HG02623 (cell line): ENCODE data around the gene OSBP2.
"Not testable (repeated sequence)": the region's sequence is repeated elsewhere in the genome, so short reads cannot be mapped to it uniquely, and the experiment has no call there.

Source experiments
- ATAC-seq: cut with Tn5 transposase; IDR thresholded peaks from one replicate; pipeline ENCODE4 v1.9.1; 2021; ENCODE audit warnings: moderate library complexity; ENCODE audit not compliant: unreplicated experiment

OSBP2 gene

DNA sequence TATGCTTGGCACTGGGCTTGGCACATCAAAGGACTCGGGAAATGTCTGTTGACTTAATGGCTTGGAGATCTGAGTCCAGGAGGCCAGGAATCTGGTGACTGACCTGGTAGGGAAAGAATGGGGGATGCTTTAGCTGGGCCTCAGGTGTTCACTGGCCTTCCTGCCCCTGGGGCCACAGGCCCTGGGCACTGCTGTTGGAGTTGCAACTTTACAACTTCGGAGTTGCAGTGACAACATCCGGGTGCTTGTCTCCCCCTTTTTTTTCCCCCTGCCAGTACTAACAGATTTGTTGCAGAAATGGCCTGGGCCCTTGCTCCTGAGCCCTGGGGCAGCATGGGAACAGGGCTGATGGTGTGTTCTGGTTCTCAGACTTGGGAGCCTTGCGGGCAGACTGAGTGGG lies 23.8 kb downstream of the OSBP2 start:
- ATAC-seq, result no peak

DNA sequence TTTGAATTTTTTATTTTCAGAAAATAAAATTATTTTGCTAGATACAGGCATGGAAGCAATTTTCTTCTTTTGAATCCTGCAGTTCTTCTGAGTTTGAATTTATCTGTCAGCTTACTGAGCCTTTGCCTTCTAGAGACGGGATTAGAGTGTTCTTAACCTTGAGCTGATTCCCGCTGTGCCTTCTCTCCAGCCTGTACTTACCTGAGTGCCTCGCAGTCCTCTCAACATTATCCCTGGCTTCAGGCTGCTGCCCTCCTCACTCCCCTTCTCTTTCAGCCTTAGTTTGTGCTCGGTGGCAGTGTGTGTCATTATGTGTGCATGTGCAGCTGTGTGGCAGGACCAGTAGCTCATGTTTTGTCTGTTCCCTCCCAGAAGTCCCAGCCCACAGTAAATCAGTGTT lies 24.3 kb downstream of the OSBP2 start:
- no peak for ATAC-seq

DNA sequence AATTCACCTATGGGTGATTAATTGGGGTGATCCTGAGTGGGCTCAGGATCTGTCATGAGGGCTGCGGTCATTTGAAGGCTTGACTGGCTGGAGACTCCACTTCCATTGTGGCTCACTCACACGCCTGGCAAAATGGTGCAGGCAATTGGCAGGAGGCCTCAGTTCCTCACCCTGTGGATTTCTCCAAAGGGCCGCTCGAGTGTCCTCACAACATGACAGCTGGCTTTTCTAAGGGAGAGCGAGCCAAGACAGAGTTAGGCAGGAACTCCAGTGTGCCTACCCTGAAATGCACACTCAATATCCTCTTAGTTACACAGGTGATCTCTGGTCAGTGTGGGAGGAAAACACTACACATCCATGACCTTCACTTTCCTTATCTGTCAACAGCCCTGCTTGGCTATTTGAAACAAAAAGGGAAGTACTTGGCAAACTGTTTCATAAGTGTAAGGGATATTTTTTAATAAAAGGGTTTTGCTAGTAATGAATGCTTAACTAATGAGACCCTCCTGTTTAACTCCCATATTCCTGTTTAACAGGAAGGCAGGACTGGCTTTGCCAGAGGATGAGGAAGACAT lies 25.7 kb downstream of the OSBP2 start:
- ATAC-seq, result no peak

DNA sequence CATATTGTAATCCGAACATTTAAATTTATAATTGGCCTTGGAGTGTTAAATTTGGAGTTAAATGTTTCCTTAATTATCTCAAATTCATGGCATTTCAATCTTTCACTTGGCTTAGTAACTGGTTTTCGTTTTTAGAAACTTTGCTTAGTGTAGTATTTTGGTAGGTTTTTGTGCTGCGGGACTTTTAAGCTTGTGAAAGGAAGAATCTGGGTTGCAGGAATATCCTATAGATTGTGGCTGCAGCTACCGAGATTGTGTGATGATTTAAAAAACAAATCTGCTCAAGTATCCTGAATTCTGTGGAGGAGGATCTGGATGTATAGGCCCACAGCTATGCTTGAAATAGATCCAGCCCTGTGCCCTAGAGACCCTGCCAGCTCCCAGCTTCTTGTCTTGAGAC lies 27.1 kb downstream of the OSBP2 start:
- ATAC-seq, result no peak

DNA sequence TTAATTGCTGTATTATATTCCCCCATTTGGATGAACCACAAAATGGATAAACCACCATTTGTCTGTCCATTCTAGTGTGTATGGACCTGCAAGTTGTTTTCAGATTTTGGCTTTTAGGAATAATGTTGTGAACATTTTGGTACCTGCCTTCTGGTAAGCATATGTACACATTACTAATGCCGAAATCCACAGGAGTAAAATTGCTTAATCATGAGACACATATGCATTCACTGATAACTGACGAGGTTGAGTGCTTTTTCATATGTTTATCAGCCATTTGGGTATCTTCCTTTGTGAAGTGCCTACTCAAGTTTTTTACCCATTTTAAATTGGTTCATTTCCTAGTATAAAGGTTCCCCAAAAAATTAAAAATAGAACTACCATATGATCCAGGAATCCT lies 34.2 kb downstream of the OSBP2 start:
- no peak for ATAC-seq

DNA sequence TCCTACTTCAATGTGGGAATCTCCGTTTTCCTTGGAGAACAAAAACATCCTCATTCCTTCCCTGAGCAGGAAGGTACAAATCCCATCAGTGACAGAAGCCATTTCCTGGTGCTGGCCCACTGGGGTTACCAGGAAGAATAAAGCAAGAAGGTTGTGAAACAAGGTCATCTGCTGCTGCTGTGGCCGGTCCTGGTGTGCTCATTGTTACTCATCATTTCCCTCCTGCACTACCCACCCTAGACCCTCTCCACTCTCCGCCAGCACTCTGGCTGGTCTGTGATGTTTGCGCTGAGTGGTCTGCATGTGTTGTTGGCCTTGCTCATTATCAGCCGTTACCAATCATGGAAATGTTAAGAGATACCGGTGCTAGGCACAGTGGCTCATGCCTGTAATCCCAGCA lies 37.0 kb downstream of the OSBP2 start:
- no peak for ATAC-seq

DNA sequence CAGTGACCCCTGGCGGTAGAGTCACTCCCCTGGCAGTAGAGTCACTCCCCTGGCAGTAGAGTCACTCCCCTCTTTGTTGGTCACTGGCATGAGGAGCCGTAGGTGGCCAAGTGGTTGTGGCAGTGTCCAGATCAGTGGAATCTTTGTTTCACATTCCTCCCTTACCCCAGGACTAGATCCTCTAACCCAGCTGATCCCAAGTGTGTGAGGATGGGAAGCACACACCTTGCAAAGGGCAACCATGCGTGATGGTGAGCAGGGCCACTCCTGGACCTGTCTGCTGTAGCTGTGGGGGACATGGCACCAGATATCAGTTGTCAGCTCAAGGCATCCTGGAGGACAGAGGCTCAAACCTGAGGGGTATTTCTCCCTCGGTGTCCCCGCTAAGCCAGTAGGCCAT lies 37.8 kb downstream of the OSBP2 start:
- ATAC-seq, result no peak

DNA sequence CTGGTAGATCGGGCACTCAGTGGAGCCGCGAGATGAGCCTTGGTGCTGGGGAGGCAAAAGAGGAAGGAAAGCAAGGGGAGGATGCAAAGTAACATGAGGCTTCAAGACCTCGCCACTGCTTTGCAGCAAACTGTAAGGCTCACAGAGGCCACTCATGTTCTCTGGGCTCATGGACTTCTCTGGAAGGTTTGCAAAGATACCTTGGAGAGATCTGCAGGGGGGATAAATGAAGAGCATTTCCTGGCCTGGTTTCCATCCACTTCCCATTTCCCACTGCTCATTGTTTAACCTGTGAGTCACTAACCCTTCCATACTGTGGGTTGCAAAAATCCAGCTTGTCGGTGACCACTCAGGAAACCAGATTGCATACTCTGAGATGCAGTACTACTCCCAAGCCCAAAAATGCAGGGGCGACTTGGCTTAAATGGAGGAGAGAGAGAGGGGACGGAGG lies 38.5 kb downstream of the OSBP2 start:
- no peak for ATAC-seq

DNA sequence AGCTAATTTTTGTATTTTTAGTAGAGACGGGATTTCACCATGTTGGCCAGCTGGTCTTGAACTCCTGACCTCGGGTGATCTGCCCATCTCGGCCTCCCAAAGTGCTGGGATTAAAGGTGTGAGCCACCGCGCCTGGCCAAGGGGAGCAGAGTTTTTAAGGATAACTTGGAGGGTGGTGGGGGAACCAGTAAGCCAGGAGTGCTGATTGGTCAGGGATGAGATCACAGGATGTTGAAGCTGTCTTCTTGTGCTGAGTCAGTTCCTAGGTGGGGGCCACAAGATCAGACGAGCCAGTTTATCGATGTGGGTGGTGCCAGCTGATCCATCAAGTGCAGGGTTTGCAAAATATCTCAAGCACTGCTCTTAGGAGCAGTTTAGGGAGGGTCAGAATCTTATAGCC lies 45.3 kb downstream of the OSBP2 start:
- ATAC-seq, result not testable (repeated sequence)

DNA sequence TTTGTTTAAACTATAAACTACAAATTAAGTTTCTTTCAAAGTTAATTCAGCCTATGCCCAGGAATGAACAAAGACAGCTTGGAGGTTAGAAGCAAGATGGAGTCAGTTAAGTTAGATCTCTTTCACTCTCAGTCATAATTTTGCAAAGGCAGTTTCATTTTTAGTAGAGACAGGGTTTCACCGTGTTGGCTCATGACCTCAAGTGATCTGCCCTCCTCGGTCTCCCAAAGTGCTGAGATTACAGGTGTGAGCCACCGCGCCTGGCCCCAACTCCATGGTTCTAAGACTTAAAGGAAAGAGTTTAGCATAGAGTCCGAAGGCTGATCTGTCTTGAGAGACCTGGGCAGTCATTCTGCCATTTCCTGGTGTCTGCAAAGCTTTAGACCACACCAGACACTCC lies 45.8 kb downstream of the OSBP2 start:
- ATAC-seq, result not testable (repeated sequence)

DNA sequence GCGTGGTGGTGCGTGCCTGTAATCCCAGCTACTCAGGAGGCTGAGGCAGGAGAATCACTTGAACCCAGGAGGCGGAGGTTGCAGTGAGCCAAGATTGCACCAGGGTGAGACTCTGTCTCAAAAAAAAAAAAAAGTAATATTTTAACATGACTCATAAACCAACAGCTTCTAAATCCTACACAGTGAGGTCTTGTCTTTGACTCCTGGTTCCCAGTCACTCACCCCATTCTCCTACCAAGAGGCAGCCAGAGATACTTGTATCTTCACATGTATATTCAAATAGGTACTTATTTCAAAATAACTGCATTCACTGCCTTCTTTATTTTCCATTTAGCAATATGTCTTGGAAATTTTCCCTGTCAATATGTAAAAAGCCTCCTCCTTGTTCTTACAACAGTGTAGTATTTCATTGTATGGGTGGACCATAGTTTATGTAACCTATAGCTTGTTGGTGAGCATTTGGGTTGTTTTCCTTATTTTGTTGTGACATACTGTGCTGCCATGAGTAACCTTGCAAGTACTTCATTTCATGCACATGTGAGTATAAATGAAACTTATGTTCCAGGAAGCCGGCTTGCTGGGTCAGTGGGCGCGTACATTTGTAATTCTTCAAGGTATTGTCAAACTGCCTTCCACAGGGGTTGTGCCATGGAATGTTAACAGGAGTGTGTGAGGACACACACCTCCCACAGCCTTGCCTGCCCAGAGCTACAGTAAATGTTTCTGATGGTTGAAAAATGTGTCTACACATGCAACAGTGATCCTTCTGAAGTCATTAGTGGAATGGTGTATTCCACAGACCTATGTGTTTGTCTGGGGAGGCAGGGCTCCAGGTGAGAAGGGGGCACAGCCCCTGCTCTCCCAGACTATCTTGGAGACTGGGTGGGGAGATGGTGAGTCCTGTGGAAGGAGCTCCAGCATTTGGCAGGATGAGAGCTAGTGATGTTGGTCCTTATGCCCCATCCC lies 47.9 kb downstream of the OSBP2 start:
- no peak for ATAC-seq

DNA sequence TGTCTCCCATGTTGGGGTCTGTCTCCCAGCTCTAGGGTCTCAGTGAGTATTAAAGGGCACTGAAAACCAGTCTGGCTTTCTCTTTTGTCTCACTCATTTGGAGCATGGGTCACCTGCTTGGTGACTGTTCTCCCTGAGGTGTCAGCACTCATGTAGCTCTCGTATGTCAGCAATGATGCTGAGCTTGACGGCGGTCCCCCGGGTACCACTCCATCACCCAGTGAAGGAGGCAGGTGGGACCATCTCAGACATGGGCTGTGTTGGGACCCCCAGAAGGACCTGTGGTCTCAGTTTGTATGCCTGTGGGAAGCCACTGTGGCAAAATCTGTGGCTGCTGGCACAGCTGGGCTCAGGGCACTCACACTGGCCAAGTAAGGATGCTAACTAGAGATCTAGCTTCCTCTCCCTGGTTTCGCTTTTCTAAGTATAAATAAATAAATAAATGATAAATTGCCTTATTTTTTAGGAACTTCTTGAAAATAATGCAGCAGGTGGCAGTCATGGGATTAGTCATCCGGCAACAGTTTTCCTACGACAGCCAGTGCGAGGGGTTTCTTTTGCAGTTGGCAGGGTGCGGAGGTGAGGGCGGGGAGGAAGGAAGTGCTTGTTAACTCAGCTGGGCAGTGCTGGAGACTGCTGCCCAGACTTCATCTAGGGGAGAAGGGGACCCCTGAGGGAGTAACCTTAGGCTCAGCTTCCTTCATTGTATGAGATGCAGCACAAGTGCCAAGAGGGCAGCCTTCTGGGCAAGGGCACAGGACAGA lies 48.8 kb downstream of the OSBP2 start:
- no peak for ATAC-seq

DNA sequence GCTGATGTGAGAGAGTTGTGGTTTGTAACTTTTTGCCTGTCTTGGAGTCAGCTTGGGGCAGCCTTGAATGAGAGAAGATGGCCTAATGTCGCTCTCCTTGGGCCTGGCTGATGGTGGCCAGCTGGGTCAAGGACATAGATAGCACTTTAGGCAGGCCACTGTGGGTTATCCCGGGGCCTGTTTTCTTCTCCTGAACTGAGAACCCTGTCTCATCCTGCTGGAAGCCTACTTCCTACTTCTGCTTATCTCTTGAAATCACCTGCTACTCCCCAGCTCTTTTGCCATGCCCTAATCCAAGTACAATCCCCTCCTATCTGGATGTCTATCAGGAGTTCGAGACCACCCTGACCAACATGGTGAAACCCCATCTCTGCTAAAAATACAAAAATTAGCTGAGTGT lies 49.5 kb downstream of the OSBP2 start:
- no peak for ATAC-seq

DNA sequence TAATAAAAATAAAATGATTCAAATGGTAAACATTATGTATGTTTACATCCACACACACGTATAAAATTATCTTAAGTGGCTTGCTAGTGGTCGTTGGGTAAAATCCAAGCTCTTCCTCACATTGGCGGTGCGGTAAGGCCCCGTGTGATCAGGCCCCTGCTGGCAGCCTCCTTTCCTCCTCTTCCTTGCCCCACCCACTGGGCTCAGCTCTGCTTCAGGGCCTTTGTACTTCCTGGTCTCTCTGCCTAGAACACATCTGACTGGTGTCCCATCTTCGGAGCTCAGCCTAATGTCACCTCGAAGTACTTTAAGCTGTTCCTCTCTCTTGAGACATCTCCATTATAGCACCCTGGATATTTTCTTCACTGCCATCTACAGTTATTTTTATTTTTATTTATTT lies 52.8 kb downstream of the OSBP2 start:
- no peak for ATAC-seq

DNA sequence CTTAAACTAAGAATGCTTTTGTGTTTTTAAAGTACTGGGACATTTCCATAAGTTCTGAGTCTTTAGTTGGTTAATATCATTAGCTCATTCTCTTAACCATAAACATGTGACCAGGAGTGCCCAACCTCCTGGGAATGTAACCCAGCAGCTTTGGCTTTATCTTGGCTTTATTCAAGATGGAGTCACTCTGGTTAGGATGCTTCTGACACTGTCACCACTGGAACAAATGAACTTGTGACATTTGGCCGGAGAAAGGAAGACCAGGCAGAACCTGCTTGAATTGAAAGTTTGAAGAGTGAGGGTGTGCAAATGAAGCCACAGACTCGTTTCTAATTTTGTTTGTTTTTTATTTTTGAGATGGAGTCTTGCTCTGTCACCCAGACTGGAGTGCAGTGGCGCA lies 54.6 kb downstream of the OSBP2 start:
- ATAC-seq, result no peak

DNA sequence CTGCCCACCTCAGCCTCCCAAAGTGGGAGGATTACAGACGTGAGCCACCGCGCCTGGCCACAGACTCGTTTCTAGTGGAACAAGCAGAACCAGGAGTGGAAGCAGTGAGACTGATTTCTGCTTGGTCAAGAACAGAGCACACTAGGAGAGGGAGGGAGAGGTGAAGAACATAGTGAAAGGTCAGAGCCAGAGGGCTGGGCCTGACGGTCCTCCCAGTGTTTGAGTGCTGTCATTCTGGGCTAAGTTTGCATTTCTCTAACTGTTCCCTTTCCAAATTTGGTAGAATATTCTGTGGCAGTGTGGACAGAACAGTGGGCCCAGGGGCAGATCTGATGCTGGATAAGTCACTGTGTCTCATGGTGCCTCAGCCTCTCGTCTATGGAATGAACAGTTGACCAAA lies 55.2 kb downstream of the OSBP2 start:
- ATAC-seq, result no peak

DNA sequence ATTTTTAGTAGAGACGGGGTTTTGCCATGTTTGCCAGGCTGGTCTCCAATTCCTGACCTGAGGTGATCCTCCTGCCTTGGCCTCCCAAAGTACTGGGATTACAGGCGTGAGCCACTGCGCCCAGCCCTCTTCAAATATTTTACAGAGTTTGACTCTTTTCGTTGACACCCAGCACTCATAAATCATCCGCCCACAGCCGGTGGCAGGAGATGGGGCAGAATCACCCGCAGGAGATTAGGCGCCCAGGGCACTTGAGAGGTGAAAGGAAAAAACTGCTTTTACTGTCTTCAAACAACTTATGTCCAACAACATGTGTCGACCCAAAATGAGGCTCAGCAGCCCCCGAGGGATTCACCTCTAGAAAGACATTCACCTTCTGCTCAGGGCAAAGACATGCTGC lies 56.9 kb downstream of the OSBP2 start:
- ATAC-seq, result no peak

DNA sequence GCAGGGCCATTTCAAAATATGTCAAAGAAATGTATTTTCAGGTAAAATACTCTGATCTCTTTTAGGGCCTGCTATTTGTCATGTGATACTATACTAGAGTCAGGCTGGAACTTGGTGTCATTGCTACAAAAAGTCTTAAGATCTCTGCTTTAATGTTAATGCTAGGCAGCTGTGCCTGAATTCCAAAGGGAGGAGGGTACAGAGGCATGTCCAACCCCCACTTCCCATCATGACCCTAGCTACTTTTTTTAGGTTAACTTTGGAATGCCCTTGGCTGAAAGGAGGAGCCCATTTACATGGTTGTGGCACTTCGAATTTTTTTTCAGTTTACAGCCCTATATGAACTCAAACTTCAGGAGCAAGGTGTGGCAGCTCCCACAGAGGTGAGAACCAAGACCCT lies 58.1 kb downstream of the OSBP2 start:
- no peak for ATAC-seq

DNA sequence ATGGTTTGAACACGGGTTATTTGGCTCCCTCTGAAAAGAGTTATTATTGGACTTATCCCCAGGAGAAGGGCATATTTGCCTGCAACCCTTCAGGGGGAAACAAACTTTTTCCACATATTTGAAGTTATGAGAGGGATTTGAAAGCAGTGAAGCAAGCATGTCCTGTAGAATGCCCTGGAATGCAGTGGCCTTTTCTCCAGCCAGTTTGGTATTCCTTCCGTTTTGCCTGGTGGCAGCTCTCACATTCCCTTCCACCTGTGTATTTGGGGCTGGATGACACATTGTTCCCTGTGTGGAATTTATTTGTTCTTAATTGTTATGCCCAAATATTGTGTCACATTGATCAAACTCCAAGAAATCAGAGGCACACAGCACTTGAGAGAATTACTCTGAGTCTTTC lies 59.0 kb downstream of the OSBP2 start:
- no peak for ATAC-seq

DNA sequence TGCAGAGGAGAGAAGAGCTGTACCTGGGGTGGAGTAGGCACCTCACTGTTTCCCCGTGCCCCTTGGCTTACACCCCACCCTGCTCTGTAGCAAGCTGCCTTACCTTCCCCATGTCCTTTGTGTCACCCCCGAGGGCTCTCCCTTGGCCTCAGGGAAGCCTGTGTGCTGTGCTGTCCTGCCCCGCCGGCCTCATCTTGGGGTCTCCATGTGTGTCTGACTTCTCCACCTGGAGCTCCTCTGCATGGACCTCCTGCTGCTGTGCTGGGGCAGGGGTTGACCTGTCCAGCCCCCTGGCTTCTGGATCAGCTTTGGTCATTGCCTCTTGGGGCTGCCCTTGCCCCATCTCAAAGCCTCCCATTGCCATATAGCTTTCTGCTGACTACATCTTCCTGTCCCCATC lies 59.8 kb downstream of the OSBP2 start:
- ATAC-seq, result no peak

DNA sequence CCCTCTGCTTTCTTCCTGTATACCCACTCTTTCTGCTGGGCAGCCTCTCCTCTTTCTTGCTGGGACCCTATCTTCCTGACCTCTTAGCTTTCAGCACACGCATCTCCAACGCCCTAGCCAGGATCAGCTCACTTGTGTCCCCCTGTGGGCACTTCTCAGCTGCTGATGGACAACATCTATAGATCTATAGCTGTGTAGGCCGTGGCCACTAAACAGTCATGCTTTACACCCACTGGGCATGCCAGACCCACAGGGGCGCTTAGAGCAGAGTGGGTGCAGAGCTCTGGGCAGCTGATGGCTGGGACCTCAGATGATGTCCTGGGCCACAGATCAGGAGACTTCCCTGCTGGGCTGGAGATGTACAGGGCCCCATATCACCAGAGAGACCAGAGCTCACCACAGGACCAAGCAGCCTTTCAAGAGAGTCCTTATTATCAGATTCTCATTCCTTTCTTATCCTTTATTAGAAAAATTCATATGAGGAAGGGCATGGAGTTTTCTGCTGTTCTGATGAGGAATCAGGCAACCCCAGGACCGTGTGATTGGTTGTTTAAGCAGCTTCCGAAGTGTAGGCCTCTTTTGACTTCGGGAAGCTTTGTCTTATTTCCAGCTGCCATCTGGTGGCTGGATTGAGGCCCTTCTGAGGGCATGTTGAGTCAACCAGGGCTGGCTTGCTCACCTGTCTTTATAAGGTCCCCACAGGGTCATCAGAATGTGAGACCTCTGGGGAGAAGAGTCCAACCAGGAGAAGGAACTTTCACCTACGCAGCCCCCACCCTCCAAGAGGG lies 60.5 kb downstream of the OSBP2 start:
- no peak for ATAC-seq
